CD4-positive, alpha-beta T cell treated with Interleukin-15 for 4 hours (primary cell): ENCODE measurements around the gene SLC52A3.
"Not testable (repeated sequence)": the region's sequence is repeated elsewhere in the genome, so short reads cannot be mapped to it uniquely, and the experiment has no call there.

Experiments
- DNase-seq: peaks from one replicate; pipeline ENCODE4 v3.0.0-alpha.2; 2020; ENCODE audit warnings: low spot score

The SLC52A3 gene

DNA sequence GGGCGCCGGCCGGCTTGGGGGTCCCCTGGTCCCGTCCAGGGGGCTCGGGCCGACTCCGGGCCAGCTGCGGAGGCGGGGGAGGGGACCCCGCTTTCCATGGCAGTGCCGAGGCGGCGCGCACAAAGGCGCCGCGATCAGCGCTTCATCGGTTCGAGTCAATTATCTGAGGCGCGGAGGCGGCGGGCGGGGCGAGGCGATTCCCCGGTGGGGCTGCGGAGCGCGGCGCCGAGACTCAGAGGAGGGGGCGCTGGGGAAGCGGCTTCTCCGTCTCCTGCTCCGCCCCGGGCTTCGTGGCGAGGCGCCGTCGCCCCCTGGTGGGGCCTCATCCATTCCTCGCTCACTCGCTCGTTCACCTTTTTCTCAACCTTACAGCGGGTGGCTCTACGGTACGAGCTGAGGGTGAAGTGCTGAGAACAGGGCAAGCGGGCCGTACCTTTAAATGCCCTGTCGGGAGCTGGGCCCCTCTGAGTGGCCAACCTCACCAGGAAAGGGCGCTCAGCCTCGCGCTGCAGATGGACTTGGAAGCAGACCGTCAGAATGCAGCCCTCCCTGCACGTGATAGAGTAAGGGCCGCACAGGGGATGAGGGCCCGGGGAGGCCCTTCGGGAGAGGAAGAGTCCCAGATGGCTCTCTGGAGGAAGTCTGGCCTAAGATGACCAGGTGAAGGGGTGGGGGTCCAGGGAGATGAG, 39.9 kb downstream of the SLC52A3 start:
- DNase-seq: peak; percentile 3

DNA sequence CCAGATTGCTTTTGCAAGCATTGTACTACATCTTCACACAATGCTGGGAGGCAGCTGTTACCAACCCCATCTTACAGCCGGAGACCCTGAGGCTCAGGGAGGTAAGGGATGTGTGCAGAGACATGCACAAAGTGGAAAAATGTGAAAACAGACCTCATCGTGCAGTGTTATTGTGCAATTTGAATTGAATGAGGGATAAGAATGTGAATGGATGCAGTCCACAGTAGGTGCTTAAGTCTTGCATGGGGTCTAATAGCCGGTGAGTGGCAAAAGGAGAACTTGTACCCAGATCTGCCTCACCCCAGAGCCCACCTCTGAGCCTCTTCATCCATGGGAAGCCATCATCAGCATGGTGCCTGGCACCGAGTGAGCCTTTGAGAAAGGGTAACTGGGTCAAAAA, 42.1 kb downstream of the SLC52A3 start:
- DNase-seq: no peak

DNA sequence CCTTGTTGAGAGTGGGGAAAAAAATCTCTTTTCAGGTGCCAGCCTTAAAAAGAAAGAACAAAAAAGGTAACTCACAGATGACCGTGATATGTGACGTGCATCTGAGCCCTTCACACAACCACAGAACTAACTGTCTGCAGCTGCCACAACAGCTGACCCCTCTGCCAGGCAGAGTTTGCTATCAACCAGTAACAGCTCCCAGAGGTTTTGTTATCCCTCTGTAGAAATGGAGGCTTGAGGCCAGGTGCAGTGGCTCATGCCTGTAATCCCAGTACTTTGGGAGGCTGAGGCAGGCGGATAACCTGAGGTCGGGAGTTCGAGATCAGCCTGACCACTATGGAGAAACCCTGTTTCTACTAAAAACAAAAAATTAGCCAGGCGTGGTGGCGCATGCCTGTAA, 42.8 kb downstream of the SLC52A3 start:
- DNase-seq: no peak

DNA sequence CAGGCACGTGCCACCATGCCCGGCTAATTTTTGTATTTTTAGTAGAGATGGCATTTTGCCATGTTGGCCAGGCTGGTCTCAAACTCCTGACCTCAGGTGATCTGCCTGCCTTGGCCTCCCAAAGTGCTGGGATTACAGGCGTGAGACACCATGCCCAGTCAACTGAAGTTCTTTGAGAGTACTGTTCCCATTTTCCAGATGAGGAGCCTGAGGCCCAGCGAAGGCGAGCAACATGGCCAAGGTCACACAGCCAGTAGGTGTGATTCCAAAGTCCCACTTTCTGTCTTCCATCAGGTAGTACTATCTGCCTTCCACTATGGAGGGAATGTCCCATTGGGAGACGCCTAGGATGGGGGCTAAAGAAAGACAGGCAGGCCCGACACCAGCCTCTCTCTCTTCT, 43.5 kb downstream of the SLC52A3 start:
- not testable (repeated sequence) for DNase-seq

GRCh38 chr20:723756-724155, 44.5 kb downstream of the SLC52A3 start:
- no peak for DNase-seq

DNA sequence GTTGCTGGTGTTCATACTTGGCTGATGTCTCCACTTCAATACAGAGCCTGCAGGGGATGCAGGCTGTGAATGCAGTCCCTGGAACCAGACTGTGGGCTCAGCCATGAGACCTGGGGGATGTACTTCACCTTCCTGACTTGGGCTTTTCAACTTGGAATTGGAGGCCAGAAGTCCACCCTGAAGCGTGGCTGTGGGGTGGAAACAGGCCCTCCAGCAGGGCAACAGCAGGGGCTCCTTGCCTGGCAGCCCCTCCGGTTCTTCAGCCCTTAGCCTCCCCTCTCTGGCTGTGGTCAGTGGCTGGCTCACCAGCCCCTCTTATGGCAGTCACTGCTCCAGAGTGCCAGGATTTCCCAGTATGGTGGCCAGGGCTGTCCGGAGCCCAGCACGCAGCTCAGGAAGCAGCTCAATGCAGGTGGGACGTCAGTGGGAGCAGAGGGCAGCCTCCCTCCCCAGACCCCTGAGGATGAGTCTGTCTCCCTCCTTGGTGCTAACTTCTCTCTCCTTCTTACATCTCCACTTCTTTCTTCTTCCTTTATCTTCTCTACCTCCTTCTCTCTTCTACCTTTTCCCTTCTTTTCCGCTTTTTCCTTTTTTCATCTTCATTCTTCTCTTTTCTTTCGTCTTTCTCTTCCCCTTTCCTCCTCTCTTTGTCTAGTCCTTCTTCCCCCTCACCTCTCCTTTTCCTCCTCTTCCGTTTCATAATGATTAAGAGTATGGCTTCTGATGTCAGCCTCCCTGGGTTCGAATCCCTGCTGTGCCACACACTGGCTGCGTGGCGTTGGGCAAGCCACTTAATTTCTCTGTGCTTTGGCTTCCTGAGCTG, 45.3 kb downstream of the SLC52A3 start:
- DNase-seq: no peak

DNA sequence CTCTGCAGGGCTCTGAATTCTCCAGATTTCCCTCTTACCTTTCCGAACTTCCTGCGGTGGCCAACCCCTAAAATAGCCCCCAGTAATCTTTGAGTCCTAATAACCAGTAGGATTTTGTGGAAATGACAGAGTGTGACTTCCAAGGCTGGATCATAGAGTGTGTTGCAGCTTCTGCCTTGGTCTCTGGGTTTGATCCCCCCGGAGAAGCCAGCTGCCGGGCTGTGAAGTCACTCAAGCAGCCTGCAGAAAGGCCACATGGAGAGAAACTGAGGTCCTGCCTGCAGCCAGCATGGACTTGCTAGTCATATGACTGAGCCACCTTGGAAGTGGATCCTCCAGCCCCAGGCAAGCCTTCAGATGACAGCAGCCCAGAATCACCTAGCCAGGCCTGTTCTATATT, 46.4 kb downstream of the SLC52A3 start:
- no peak for DNase-seq

DNA sequence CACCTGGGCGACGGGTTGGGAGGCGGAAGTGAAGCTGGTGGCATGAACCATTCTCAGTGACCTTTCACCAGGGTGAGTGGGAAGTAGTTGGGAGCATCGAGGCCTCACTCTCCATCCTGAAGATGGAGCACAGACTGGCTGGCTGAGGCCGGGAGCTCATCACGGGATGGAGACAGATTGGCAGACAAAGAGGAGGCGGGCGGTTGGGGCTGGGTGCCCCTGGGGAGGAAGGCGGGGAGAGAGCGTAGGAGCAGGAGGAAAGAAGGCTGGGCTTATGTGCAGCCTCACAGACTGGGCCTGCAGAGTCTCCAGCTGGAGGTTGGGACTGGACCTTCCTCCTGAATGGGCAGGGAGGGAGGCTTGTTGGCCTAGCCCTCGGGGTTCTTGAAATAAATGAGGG, 48.5 kb downstream of the SLC52A3 start:
- no peak for DNase-seq

GRCh38 chr20:719068-719467, 49.2 kb downstream of the SLC52A3 start:
- no peak for DNase-seq

DNA sequence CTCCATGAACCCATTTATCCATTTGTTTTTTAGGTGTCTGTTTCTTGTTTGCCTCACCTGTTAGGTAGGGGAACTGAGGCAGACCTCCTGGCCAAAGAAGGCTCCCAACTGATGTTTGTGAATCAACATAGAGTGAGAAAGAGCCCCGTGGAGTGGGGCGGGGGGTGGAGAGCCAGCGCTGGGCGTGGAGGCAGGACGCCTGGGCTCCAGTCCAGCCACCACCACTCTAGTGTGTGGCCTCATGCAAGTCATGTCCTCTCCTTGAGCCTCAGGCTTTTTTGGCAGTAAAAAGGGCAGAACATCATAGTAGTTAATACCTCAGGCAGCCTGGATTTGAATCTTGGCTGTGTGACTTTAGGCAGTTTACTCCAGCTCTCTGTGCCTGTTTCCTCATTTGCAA, 50.5 kb downstream of the SLC52A3 start:
- DNase-seq: no peak

DNA sequence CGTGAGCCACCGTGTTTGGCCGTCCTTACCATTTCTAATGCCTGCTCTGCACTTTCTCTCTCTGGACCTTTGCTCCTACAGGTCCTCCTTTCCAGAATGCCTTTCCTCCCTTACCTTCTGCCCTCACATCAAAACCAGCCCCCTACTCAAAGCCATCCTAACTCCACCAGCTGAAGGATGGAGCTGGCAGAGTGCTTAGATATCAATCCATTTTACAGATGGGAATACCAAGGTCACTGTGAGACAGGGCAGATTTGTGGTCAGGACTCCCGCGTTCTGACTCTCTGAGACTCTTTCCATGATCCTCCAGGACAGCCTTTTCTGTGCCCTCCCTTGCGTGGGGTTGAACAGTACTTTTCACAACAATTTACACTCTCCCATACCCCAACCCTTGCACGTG, 51.0 kb downstream of the SLC52A3 start:
- no peak for DNase-seq

GRCh38 chr20:714453-714852, 53.8 kb downstream of the SLC52A3 start:
- DNase-seq: no peak

DNA sequence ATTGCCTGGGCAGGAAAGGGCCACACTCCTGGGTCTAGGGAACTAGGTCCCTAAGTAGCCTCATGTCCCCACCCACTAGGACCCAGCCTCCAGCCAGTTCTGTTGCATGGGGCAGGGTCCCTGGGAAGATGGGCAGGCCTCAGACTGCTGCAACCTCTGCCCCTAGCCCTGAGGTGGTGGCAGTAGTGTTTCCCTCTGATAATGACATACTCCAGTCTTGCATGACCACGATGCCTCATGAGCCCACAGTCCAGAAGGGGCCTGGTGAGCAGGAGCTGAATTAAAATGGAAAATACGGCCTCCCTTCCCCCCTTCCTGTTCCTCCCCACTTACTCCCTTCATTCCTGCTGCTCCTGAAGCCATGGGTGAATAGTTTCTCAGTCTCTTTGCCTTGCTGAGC, 56.7 kb downstream of the SLC52A3 start:
- DNase-seq: no peak

DNA sequence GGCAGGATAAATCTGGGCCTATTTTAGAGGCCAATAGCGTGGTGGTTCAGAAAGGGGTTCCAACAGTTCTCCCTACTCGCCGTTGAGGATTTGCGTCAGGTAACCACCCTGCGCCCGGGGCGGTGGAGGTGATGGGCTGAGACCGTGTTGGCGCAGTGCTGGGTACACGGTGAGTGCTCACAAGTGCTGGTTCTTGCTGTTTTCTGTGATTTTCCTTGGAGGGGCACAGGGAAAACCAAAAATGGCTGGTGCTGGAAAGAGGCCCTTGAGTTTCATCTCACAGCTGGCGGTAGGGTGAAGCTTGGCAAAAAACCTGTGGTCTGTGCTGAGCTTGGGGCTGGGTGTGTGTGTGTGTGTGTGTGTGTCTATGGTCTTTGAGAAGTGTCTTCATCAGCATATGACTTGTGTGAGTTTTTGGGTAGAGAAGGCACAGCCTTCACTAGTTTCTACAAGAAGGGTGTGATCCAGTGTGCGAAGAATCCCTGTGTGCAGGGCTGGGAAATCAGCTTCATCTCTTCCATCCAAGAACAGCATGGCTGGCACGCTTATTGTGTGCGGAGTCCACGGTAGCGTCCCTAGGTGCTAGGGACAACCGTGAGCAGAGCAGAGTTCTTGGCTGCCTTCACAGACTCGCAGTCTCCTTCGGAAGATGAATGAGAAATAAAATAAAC, 57.4 kb downstream of the SLC52A3 start:
- DNase-seq: no peak
